HFF-Myc (cell line): ENCODE results near the gene ABCA5.

ENCODE experiments used
- DNase-seq: peaks from one replicate; pipeline ENCODE4 v3.0.0-alpha.2; 2011; ENCODE audit warnings: low read depth; ENCODE audit errors: extremely low read depth
- H3K4me3 ChIP-seq: replicated peaks from 2 replicates; pipeline ENCODE4 v1.5.1; 2011; ENCODE audit warnings: low read depth, mild to moderate bottlenecking, control low read depth, low read length
- CTCF ChIP-seq: IDR thresholded peaks from 2 replicates; pipeline ENCODE4 v1.5.1; 2012; ENCODE audit warnings: mild to moderate bottlenecking, low read depth, low read length, control low read depth; ENCODE audit errors: missing control alignments

The ABCA5 gene

GRCh38 chr17:69344939-69345338 lies 18.0 kb upstream of the ABCA5 start:
- H3K4me3 ChIP-seq: no peak overlapping the region
- no peak for DNase-seq
- TF ChIP-seq CTCF: no peak

- TF ChIP-seq CTCF: no peak
- no peak overlapping the region for H3K4me3 ChIP-seq
- no peak for DNase-seq
Observed at GRCh38 chr17:69342896-69343644, 16.1 kb upstream of the ABCA5 start.

- H3K4me3 ChIP-seq: no peak overlapping the region
- DNase-seq: no peak
- TF ChIP-seq CTCF: no peak
Observed at GRCh38 chr17:69339937-69340336, 13.0 kb upstream of the ABCA5 start.

- TF ChIP-seq CTCF: no peak
- no peak for DNase-seq
- H3K4me3 ChIP-seq: no peak overlapping the region
Observed at GRCh38 chr17:69336996-69337395, 10.1 kb upstream of the ABCA5 start.

GRCh38 chr17:69336580-69336979 lies 9.6 kb upstream of the ABCA5 start:
- TF ChIP-seq CTCF: no peak
- DNase-seq: no peak
- no peak overlapping the region for H3K4me3 ChIP-seq

DNA sequence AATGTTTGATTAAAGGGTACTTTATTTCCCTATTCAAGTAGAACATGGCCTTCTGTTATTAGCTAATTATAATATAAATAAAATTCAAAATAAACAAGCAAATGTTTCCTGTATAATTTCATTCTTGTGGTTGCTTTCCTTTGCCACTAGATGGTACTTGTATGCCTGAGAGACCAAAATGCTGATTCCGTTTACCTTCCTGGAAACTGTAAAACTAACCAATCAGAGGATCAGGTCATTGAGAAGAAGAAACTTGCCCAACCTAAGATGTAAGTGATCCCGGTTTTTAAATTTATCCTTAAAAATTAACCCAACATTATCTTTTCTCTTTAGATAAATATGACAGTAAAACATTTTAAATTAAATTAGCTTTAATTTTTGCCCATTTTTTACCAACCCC lies 8.1 kb upstream of the ABCA5 start:
- no peak overlapping the region for H3K4me3 ChIP-seq
- TF ChIP-seq CTCF: peak; percentile 37
- DNase-seq: no peak

- no peak overlapping the region for H3K4me3 ChIP-seq
- TF ChIP-seq CTCF: no peak
- DNase-seq: no peak
Observed at GRCh38 chr17:69333561-69333960, 6.6 kb upstream of the ABCA5 start.
